ENCODE data around the gene ZFP57.

- TF ChIP-seq CTCF (IDR thresholded peaks at IDR 0.05 in 4 of 5, conservative IDR thresholded peaks at IDR 0.05 in 1 of 5) = no peak
- no peak for TF ChIP-seq POLR2A (IDR thresholded peaks at IDR 0.05)
Observed at GRCh38 chr6:29630315-29630714, 50.6 kb downstream of the ZFP57 start.
